Neural progenitor cell (in vitro differentiated cells): ENCODE results near the gene NEGR1. TPM values are rescaled to one million over a fixed set of nuclear protein-coding genes. Genes with fewer than 3 reads are reported as not detected.

Source experiments
- DNase-seq: peaks from one replicate; pipeline ENCODE4 v3.0.0-alpha.2; 2016; ENCODE audit warnings: low spot score
- H2AFZ ChIP-seq: fragments of 200-600 bp; sonication (generic); replicated peaks from 2 replicates; pipeline ENCODE4 v1.6.1; 2016; ENCODE audit warnings: antibody characterized with exemption
- H3F3A ChIP-seq: fragments of 200-600 bp; sonication (generic); 2 replicates; pipeline ENCODE4 v1.6.1; 2016; ENCODE audit warnings: antibody characterized with exemption, low read depth
- H3K27ac ChIP-seq: fragments of 200-600 bp; sonication (generic); 2 replicates; pipeline ENCODE4 v1.5.1; 2016; ENCODE audit warnings: mild to moderate bottlenecking
- H3K27me3 ChIP-seq: fragments of 200-600 bp; sonication (generic); 2 replicates; pipeline ENCODE4 v1.6.1; 2016; ENCODE audit warnings: mild to moderate bottlenecking, moderate library complexity
- H3K36me3 ChIP-seq: fragments of 200-600 bp; sonication (generic); 2 replicates; pipeline ENCODE4 v1.5.1; 2016
- H3K4me1 ChIP-seq: fragments of 200-600 bp; sonication (generic); 2 replicates; pipeline ENCODE4 v1.6.1; 2016; ENCODE audit warnings: mixed run types
- H3K4me2 ChIP-seq: fragments of 200-600 bp; sonication (generic); 2 replicates; pipeline ENCODE4 v1.6.1; 2016
- H3K4me3 ChIP-seq: fragments of 200-600 bp; sonication (generic); 2 replicates; pipeline ENCODE4 v1.5.1; 2016
- H3K79me2 ChIP-seq: fragments of 200-600 bp; sonication (generic); 2 replicates; pipeline ENCODE4 v1.6.1; 2016; ENCODE audit warnings: low read depth
- H3K9ac ChIP-seq: fragments of 200-600 bp; sonication (generic); 2 replicates; pipeline ENCODE4 v1.6.1; 2016
- H3K9me3 ChIP-seq: fragments of 200-600 bp; sonication (generic); 2 replicates; pipeline ENCODE4 v1.5.1; 2016; ENCODE audit warnings: low read depth
- H4K20me1 ChIP-seq: fragments of 200-600 bp; sonication (generic); 2 replicates; pipeline ENCODE4 v1.6.1; 2016; ENCODE audit warnings: low read depth
- H3K27ac Mint-ChIP-seq: 3 replicates; pipeline ENCODE4 v1.8.0; 2021; ENCODE audit warnings: mixed read lengths
- H3K27me3 Mint-ChIP-seq: 2 replicates; pipeline ENCODE4 v1.8.0; 2022; ENCODE audit warnings: low read depth, mild to moderate bottlenecking, inconsistent platforms, moderate library complexity, mixed read lengths; ENCODE audit not compliant: insufficient read depth
- H3K36me3 Mint-ChIP-seq: 3 replicates; pipeline ENCODE4 v1.8.0; 2021; ENCODE audit warnings: mixed read lengths
- H3K4me1 Mint-ChIP-seq: 3 replicates; pipeline ENCODE4 v1.8.0; 2021; ENCODE audit warnings: mixed read lengths
- H3K4me3 Mint-ChIP-seq: 3 replicates; pipeline ENCODE4 v1.8.0; 2021; ENCODE audit warnings: mild to moderate bottlenecking, moderate library complexity, mixed read lengths
- H3K9me3 Mint-ChIP-seq: 3 replicates; pipeline ENCODE4 v1.8.0; 2020; ENCODE audit warnings: mixed read lengths
- CTCF ChIP-seq: fragments of 200-600 bp; sonication (generic); IDR thresholded peaks from 2 replicates; pipeline ENCODE4 v1.5.1; 2017; ENCODE audit warnings: antibody characterized with exemption, mild to moderate bottlenecking
- EZH2 ChIP-seq: fragments of 200-600 bp; sonication (generic); IDR thresholded peaks from 2 replicates; pipeline ENCODE4 v1.6.1; 2017; ENCODE audit warnings: antibody characterized with exemption, mild to moderate bottlenecking, moderate library complexity
- EZH2phosphoT487 ChIP-seq: fragments of 200-600 bp; sonication (generic); IDR thresholded peaks from 2 replicates; pipeline ENCODE4 v1.6.1; 2017; ENCODE audit warnings: antibody characterized with exemption
- total RNA-seq: library from RNA; depleted of rRNA; stranded (reverse); fragments of >200 nt; gene quantifications from 2 replicates; pipeline ENCODE4 v1.2.3, GENCODE V29; 2015; ENCODE audit warnings: low replicate concordance

NEGR1 gene
- total RNA-seq, 1 donor from 2014 or later: 0.62 TPM

GRCh38 chr1:71698186-71698585 lies 584.2 kb downstream of the NEGR1 start:
- no peak for DNase-seq
- Histone ChIP-seq H3K27me3 (no peaks in the 10 kb centered on the region), H3K9ac (no peak overlapping the region), H3K4me1 (no peaks in the 10 kb centered on the region), H2AFZ (no peak overlapping the region), H3K4me3 (no peak overlapping the region), H3K27ac (no peak overlapping the region), H4K20me1 (no peaks in the 10 kb centered on the region), H3K79me2 (no peaks in the 10 kb centered on the region), H3K4me2 (no peak overlapping the region), H3K36me3 (no peaks in the 10 kb centered on the region), H3F3A (no peaks in the 10 kb centered on the region), H3K9me3 (peaks cover under 1% of the 10 kb centered on the region)
- Mint-ChIP-seq H3K4me3 (no peak overlapping the region), H3K9me3 (peaks cover 2% of the 10 kb centered on the region), H3K36me3 (no peaks in the 10 kb centered on the region), H3K4me1 (no peaks in the 10 kb centered on the region), H3K27me3 (no peaks in the 10 kb centered on the region), H3K27ac (no peak overlapping the region)
- TF ChIP-seq CTCF: no peak
- TF ChIP-seq EZH2phosphoT487: no peak
- no peak for TF ChIP-seq EZH2

- TF ChIP-seq EZH2phosphoT487 (no peak), EZH2 (no peak), CTCF (no peak)
- Mint-ChIP-seq H3K27me3 (no peaks in the 10 kb centered on the region), H3K27ac (no peak overlapping the region), H3K9me3 (no peaks in the 10 kb centered on the region), H3K4me3 (no peak overlapping the region), H3K36me3 (no peaks in the 10 kb centered on the region), H3K4me1 (no peaks in the 10 kb centered on the region)
- no peaks in the 10 kb centered on the region for H3K79me2 ChIP-seq
- no peaks in the 10 kb centered on the region for H3K9me3 ChIP-seq
- no peaks in the 10 kb centered on the region for H3K4me1 ChIP-seq
- no peak overlapping the region for H3K27ac ChIP-seq
- no peak overlapping the region for H3K4me3 ChIP-seq
- no peaks in the 10 kb centered on the region for H3K27me3 ChIP-seq
- no peaks in the 10 kb centered on the region for H4K20me1 ChIP-seq
- no peak for DNase-seq
- no peaks in the 10 kb centered on the region for H3F3A ChIP-seq
- no peak overlapping the region for H2AFZ ChIP-seq
- no peak overlapping the region for H3K4me2 ChIP-seq
- H3K9ac ChIP-seq: no peak overlapping the region
- H3K36me3 ChIP-seq: no peaks in the 10 kb centered on the region
These were observed 586.5 kb downstream of the NEGR1 start for GRCh38 chr1:71695821-71696220.

GRCh38 chr1:71695084-71695483 lies 587.3 kb downstream of the NEGR1 start:
- Mint-ChIP-seq H3K27ac (no peak overlapping the region), H3K27me3 (no peaks in the 10 kb centered on the region), H3K4me3 (no peak overlapping the region), H3K4me1 (no peaks in the 10 kb centered on the region), H3K9me3 (no peaks in the 10 kb centered on the region), H3K36me3 (no peaks in the 10 kb centered on the region)
- no peaks in the 10 kb centered on the region for H3K36me3 ChIP-seq
- H3F3A ChIP-seq: no peaks in the 10 kb centered on the region
- H2AFZ ChIP-seq: no peak overlapping the region
- H4K20me1 ChIP-seq: no peaks in the 10 kb centered on the region
- no peak for DNase-seq
- no peak overlapping the region for H3K27ac ChIP-seq
- no peak overlapping the region for H3K9ac ChIP-seq
- TF ChIP-seq CTCF (no peak), EZH2phosphoT487 (no peak), EZH2 (no peak)
- H3K4me2 ChIP-seq: no peak overlapping the region
- no peak overlapping the region for H3K4me3 ChIP-seq
- no peaks in the 10 kb centered on the region for H3K79me2 ChIP-seq
- H3K9me3 ChIP-seq: no peaks in the 10 kb centered on the region
- no peaks in the 10 kb centered on the region for H3K27me3 ChIP-seq
- H3K4me1 ChIP-seq: no peaks in the 10 kb centered on the region

- H3K9me3 ChIP-seq: no peaks in the 10 kb centered on the region
These were observed 588.8 kb downstream of the NEGR1 start for GRCh38 chr1:71693581-71693980.

More at GRCh38 chr1:71693581-71693980, 588.8 kb downstream of the NEGR1 start:
- Histone ChIP-seq H3K79me2 (no peaks in the 10 kb centered on the region), H3F3A (no peaks in the 10 kb centered on the region), H3K4me1 (no peaks in the 10 kb centered on the region), H3K27me3 (no peaks in the 10 kb centered on the region), H3K4me3 (no peak overlapping the region), H3K27ac (no peak overlapping the region), H3K4me2 (no peak overlapping the region), H3K36me3 (no peaks in the 10 kb centered on the region), H4K20me1 (no peaks in the 10 kb centered on the region), H3K9ac (no peak overlapping the region), H2AFZ (no peak overlapping the region)
- H3K27ac Mint-ChIP-seq: no peak overlapping the region
- H3K9me3 Mint-ChIP-seq: no peaks in the 10 kb centered on the region
- H3K4me3 Mint-ChIP-seq: no peak overlapping the region
- H3K27me3 Mint-ChIP-seq: no peaks in the 10 kb centered on the region
- no peaks in the 10 kb centered on the region for H3K36me3 Mint-ChIP-seq
- no peak for TF ChIP-seq EZH2phosphoT487
- H3K4me1 Mint-ChIP-seq: peaks cover 2% of the 10 kb centered on the region
- no peak for DNase-seq
